Heart left ventricle (tissue), 13 donors: ENCODE results near the gene DNMT3B.

Source experiments
- POLR2A ChIP-seq, 2 donors: fragments of 450-650 bp; IDR thresholded peaks; one replicate each; pipeline ENCODE4 v1.6.1; 2017; ENCODE audit warnings: antibody characterized with exemption in 2 of 2, mild to moderate bottlenecking in 2 of 2, moderate library complexity in 2 of 2
- TF ChIP-seq, protein P1 (sequence below), 12 donors: fragments of 200-600 bp; sonication (generic) in 4 of 12; IDR thresholded peaks; one replicate each; pipeline versions ENCODE4 v1.5.0 to v1.8.0; 2018 to 2022; ENCODE audit warnings: antibody characterized with exemption in 12 of 12, mild to moderate bottlenecking in 5 of 12
- donor health status: ischemic (EF 13 %, LVEDD 7.1; RV severe dilation, severe dysfunction).
- donor health status: DM: no; HTN: yes; CAD: no.
- donor health status: DM: no; HTN: no; CAD: no.
- donor health status: ischemic (EF 25% LVEDD 6.9; RV normal size, moderate dysfunction).
- donor health status: ischemic (EF 25% LVEDD 5.7; RV mildly dilated, moderate dysfunction).
- donor health status: ischemic (EF 35%, LVEDD 5.7; RV mildly dilated, moderate dysfunction).
- donor health status: nonischemic (EF 11% LVEDD 7.7; RV severe dilation, severe dysfunction).
- donor health status: DM: yes; HTN: yes; CAD: no.
- donor health status: PGD.
- donor health status: ischemic (EF 29% LVEDD 5.4; RV normal size, mild dysfunction).
- donor health status: nonischemic (EF 23%, LVEDD 6.1; RV moderate dilation, normal function).

DNA sequence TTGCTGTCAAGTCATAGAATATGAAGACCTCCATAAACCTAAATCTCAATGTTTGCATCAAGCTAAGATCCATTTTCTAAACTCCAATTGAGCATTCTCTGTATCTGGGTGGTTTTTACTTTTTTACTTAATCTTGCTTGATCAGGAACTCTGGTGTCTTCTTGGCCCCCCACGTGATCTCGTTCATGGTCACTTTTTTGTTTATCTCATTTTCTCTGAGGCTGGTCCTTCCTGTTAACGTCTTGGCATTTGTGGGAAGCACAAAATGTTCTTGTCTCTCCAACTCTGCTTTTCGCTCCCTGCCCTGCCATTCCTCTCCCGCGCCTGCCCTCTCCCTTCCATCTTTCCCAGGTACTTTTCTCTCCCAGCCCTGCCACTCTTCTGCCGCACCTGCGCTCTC, 43.5 kb downstream of the DNMT3B start:
- TF ChIP-seq, protein P1, sequence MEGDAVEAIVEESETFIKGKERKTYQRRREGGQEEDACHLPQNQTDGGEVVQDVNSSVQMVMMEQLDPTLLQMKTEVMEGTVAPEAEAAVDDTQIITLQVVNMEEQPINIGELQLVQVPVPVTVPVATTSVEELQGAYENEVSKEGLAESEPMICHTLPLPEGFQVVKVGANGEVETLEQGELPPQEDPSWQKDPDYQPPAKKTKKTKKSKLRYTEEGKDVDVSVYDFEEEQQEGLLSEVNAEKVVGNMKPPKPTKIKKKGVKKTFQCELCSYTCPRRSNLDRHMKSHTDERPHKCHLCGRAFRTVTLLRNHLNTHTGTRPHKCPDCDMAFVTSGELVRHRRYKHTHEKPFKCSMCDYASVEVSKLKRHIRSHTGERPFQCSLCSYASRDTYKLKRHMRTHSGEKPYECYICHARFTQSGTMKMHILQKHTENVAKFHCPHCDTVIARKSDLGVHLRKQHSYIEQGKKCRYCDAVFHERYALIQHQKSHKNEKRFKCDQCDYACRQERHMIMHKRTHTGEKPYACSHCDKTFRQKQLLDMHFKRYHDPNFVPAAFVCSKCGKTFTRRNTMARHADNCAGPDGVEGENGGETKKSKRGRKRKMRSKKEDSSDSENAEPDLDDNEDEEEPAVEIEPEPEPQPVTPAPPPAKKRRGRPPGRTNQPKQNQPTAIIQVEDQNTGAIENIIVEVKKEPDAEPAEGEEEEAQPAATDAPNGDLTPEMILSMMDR (IDR thresholded peaks at IDR 0.05), result no peak
- no peak for TF ChIP-seq POLR2A (IDR thresholded peaks at IDR 0.05)
